SU-DHL-6 (cell line): Measurements from ENCODE around the gene CUTA.
"Not testable (repeated sequence)": the region's sequence is repeated elsewhere in the genome, so short reads cannot be mapped to it uniquely, and the experiment has no call there.

Source experiments
- CTCF ChIP-seq: fragments of 200-600 bp; sonication (generic); IDR thresholded peaks from one replicate; pipeline ENCODE4 v1.5.1; 2017; ENCODE audit warnings: antibody characterized with exemption, mild to moderate bottlenecking, low read length, moderate library complexity; ENCODE audit not compliant: insufficient read depth, poor library complexity, severe bottlenecking
- EZH2phosphoT487 ChIP-seq: fragments of 200-600 bp; sonication (generic), shearing (Covaris generic); conservative IDR thresholded peaks from 2 replicates; pipeline ENCODE4 v1.6.1; 2018; ENCODE audit warnings: mild to moderate bottlenecking, antibody characterized with exemption, low read length, moderate library complexity, mixed read lengths

GRCh38 chr6:33367715-33368025 is 50.2 kb downstream of the CUTA start:
- TF ChIP-seq CTCF, EZH2phosphoT487: not testable (repeated sequence)
